ENCODE measurements around the gene CDH1.
"Not testable (repeated sequence)": the region's sequence is repeated elsewhere in the genome, so short reads cannot be mapped to it uniquely, and the experiment has no call there.

The CDH1 gene

DNA sequence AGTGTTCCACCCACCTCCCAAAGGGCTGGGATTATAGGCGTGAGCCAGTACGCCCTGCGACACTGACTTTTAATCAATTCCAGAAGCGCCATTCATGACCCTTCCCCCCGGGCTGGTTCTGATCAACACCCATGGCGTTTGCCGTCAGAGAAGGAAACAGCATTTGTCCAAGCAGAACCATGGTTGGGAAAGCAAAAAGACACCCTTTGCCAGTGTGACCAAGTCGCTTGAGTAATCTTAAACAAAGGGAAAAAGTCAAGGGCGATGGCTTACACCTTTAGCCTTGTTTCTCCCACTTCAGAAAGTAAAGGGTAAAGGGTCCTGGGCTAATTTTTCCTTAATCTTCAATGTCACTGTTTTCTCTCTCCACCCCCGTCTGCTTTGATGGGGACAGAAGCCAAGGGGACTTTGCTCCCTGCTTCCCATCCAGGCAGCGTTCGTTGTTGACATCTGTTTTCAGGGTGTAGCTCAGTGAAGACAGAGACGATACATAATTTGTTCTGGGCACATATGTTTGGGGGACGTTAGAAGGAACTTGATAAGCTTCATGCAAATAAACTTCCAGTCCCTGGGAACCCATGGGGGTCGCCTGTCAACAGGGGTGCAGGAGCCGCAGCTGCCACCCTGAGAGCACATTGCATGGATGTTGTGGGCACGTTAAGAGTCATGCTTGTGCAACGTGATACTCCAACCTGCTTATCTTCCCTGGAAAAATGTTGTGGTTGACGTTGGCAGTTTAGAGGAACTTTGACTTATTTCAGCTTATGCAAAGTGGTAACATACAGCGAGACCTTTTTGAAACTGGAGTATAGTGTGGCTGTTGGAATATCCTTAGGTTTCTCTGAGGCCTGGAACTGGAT lies 55.6 kb downstream of the CDH1 start:
- no peak for DNase-seq

DNA sequence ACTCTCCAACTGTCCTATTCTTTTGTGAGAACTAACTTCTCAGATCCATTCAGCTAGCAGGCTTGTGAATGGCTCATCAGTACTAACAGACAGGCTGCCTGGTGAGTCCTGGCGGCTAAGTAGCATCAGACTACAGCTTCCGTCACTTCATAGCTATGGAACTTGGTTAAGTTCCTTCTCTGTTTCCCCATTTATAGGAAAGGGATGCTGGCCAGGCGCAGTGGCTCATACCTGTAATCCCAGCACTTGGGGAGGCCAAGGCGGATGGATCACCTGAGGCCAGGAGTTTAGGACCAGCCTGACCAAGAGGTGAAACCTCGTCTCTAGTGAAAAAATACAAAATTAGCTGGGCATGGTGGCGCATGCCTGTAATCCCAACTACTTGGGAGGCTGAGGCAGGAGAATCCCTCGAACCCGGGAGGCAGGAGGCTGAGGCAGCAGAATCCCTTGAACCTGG lies 56.3 kb downstream of the CDH1 start:
- DNase-seq, result no peak

DNA sequence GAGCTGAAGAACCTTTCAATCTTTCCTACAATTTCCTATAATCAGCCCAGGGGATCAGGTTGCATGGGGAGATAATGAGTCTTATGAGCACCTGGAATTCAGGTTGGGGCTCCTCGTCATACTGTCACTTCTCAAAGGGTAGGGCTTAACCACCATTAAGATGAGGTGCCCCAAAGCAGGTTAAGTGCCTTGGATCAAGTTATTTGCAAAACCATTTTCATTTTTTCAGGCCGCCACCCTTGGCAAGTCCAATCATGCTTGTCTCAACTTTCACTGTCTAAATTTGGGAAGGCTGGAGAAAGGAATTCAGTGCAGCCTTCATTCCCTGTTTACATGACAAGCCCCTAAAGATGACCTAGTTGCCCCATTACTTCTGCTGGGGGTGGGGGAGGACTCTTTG lies 61.3 kb downstream of the CDH1 start:
- no peak for DNase-seq

GRCh38 chr16:68800257-68800875 lies 63.3 kb downstream of the CDH1 start:
- peak; percentile 13 for DNase-seq

DNA sequence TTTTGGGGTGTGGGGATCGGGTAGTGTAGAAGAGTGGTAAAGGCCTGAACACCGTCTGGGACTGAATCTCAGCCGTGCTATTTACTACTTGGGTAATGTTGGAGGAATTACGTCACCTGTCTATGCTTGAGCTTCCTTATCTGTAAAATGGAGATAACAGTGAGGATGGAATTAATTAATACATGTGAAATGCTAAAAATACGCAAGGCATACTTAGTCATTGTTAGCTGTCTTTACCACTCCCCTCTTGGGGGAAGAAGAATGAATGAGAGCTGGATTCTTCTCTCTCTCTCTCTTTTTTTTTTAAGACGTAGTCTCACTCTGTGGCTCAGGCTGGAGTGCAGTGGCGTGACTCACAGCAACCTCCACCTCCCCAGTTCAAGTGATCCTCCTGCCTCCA lies 65.1 kb downstream of the CDH1 start:
- no peak for DNase-seq

DNA sequence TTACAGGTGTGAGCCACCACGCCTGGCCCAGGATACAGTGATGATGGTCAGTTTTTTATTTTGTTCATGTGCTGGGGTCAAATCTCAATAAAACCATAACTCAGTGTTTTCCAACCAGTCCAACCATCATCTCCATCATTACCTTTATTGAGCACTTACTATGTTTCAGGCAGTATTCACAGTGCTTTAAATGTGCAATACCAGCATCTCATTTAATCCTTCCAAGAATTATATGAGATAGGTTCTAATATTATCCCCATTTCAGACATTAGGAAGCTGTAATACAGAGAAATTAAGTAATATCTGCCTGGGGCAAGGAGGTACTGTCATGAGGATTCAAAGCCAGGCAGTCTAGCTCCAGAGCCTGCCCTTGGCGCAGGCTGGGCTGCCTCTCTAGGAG lies 69.3 kb downstream of the CDH1 start:
- DNase-seq, result no peak

- no peak for DNase-seq
Observed at GRCh38 chr16:68806981-68807380, 69.9 kb downstream of the CDH1 start.

- DNase-seq, result no peak
Observed at GRCh38 chr16:68814516-68814915, 77.4 kb downstream of the CDH1 start.

GRCh38 chr16:68823401-68824135 lies 86.5 kb downstream of the CDH1 start:
- DNase-seq, result no peak

GRCh38 chr16:68825427-68825826 lies 88.3 kb downstream of the CDH1 start:
- no peak for DNase-seq

DNA sequence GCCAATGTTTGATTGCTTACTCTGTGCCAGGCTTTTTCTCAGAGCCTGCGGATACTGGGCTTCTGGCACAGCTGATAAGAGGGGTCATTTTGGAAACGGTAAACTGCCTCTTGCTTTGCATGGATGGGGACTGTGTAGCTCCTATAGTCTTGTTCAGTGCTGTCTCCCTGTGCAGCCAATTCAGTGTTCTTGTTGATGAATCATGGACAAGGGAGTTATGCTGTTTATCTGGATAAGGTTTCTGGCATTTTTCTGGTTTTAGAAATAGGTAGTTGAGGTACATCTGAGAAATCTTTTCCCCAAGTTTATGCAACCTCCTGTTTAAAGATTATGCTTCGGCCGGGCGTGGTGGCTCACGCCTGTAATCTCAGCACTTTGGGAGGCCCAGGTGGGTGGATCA lies 89.6 kb downstream of the CDH1 start:
- no peak for DNase-seq

DNA sequence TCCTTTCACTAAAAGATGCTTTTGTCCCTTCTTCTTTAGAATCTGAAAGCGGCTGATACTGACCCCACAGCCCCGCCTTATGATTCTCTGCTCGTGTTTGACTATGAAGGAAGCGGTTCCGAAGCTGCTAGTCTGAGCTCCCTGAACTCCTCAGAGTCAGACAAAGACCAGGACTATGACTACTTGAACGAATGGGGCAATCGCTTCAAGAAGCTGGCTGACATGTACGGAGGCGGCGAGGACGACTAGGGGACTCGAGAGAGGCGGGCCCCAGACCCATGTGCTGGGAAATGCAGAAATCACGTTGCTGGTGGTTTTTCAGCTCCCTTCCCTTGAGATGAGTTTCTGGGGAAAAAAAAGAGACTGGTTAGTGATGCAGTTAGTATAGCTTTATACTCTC lies 96.2 kb downstream of the CDH1 start:
- no peak for DNase-seq

DNA sequence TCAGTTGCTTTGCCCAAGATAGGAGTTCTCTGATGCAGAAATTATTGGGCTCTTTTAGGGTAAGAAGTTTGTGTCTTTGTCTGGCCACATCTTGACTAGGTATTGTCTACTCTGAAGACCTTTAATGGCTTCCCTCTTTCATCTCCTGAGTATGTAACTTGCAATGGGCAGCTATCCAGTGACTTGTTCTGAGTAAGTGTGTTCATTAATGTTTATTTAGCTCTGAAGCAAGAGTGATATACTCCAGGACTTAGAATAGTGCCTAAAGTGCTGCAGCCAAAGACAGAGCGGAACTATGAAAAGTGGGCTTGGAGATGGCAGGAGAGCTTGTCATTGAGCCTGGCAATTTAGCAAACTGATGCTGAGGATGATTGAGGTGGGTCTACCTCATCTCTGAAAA lies 97.5 kb downstream of the CDH1 start:
- no peak for DNase-seq

GRCh38 chr16:68835970-68836369 lies 98.9 kb downstream of the CDH1 start:
- no peak for DNase-seq

DNA sequence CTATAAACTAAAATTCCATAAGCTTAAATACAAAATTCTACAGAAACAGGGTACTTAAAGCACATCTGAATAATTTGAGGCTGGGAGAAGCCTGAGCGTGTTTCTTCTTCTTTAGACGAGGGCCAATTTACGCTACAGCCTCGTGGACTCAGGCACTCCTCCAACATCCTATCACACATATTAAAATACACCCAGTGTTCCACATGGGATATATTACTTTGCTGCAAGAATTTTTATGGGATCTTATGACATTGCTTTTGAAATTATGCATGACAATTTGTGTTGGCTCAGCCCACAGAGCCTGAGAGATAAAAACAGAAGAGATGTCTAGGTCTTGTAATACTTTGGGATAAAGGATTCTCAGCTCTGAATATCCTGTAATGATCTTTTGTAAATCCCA lies 102.7 kb downstream of the CDH1 start:
- DNase-seq, result no peak

GRCh38 chr16:68842964-68843481 lies 105.9 kb downstream of the CDH1 start:
- not testable (repeated sequence) for DNase-seq

GRCh38 chr16:68843482-68844210 lies 106.6 kb downstream of the CDH1 start, which contains the start of gene TANGO6:
TSS of gene TANGO6 (plus strand) at chr16:68843531. CDS start at chr16:68843618, 87 bp downstream.
- DNase-seq, result peak; percentile 92 to 95

DNA sequence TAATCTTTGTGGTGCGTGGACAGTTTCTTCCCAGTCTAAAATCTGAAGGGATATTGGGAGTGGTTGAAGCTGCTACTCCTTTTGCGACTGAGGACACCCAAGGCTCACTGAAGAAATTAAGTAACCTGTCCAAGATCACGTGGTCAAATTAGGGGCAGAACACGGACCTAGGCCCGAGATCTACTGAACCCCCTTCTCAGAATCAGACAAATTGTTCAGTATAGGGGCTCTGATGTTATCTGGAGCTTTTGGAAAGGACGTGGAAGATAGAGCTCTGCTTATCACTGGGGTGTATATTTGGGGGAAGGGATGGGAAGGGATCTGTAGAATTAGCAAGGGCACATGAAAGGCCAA lies 107.1 kb downstream of the CDH1 start:
- no peak for DNase-seq

DNA sequence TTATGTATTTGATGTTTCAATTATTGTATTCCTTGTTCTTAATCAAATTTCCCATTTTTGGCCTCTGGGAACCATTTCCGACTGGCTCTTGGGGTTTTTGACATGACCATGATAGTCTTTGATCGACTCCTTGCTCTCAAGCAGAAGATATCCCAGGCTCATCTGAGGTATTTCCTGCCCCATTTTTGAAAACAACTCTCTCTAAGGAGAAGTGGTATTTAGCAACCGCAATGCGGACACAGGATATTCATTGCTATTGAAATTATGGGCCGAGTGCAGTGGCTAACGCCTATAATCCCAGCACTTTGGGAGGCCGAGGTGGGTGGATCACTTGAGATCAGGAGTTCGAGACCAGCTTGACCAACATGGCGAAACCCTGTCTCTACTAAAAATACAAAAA lies 111.7 kb downstream of the CDH1 start:
- no peak for DNase-seq

GRCh38 chr16:68850481-68850880 lies 113.4 kb downstream of the CDH1 start:
- no peak for DNase-seq

GRCh38 chr16:68851601-68852000 lies 114.5 kb downstream of the CDH1 start:
- DNase-seq, result no peak

DNA sequence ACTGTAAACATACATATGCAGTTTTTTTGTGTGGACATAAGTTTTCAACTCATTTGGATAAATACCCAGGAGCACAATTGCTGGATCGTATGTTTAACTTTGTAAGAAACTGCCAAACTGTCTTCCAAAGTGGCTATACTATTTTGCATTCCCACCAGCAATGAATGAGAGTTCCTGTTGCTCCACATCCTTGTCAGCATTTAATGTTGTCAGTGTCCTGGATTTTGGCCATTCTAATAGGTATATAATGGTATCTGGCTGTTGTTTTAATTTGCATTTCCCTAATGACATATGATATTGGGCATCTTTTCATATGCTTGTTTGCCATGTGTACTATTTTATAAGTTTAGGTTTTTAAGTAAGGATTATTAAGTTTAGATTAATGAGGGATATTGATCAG lies 120.4 kb downstream of the CDH1 start:
- DNase-seq, result no peak

DNA sequence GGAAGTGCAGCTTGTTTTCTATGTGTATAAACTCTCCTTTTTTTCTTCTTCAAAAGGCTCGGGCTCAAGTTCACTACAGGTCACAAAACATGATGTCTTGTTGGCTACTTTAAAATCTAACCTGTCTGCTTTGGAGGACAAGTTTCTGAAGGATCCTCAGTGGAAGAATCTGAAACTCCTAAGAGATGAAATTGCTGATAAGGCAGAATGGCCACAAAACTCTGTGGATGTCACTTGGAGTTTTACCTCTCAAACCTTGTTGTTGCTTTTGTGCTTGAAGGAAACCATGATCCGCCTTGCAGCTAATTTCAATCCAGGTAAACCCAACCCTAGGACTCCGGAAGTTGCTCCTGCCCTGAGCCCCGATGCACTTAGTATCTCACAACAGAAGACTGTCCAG lies 122.7 kb downstream of the CDH1 start:
- no peak for DNase-seq

All from activated CD4-positive, alpha-beta T cell treated with anti-CD3 and anti-CD28 coated beads, Interleukin-2, amount 50 U/mL, for 4 hours (primary cell).